HG03571 (cell line): Measurements from ENCODE around the gene MIX23.

ENCODE experiments used
- ATAC-seq: cut with Tn5 transposase; IDR thresholded peaks from one replicate; pipeline ENCODE4 v1.9.1; 2021; ENCODE audit not compliant: unreplicated experiment

Gene MIX23

DNA sequence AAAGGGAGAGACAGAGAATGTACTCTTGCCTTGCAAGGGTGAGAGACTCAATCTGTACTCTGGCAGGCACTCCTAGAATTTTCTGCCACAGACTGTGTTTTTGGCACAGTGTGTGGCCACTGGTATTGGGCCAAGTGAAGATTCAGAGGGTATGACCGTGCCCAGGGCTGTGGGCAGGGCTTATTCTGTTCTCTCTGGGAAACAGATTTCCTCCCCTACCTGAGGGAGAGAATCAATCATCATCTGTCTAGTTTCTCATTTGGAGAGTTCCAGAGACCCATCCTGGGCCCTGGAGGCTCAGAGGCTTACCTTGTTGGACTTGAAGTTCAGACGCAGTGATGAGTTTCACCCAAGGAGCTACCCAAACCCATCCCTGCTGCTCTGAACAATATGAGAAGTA is 29.8 kb downstream of the MIX23 start:
- no peak for ATAC-seq

- no peak for ATAC-seq
Measured at GRCh38 chr3:122351612-122352011, 31.4 kb downstream of the MIX23 start.

- ATAC-seq = no peak
Measured at GRCh38 chr3:122350814-122351418, 32.1 kb downstream of the MIX23 start.

DNA sequence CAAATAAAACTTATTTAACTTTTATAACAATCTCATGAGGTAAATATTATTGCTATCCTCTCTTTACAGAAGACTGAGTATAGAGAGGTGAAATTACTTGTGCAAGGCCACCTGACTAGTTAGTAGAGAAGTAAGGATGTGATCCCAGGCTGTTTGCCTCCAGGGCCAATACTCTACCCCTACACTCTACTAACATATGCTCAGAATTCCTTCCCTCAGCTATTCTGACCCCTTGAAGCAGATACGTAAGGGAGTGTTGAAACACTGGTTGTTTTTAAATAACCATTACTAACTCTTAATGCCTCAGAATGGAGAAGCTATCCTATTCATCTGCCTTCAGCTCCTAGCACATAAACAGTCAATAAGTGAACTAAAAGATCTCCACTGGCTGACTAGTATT is 33.9 kb downstream of the MIX23 start:
- no peak for ATAC-seq

DNA sequence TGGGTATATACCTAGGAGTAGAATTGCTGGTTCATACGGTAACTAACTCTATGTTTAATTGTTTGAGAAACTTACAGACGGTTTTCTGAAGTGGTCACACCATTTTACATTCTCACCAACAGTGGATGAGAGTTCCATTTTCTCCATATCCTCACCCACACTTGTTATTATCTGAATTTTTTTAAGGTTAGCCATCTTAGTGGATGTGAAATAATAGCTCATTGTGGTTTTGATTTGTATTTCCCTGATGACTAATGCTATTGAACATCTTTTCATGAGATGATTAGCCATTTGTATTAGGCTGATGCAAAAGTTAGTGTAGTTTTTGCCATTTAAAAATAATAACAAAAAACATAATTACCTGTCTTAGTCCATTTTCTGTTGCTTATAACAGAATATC is 39.4 kb downstream of the MIX23 start:
- ATAC-seq = no peak

- ATAC-seq = no peak
Measured at GRCh38 chr3:122342803-122343202, 40.2 kb downstream of the MIX23 start.

GRCh38 chr3:122332551-122332950 is 50.5 kb downstream of the MIX23 start:
- no peak for ATAC-seq

GRCh38 chr3:122331886-122332285 is 51.1 kb downstream of the MIX23 start:
- no peak for ATAC-seq

GRCh38 chr3:122325769-122326168 is 57.3 kb downstream of the MIX23 start:
- no peak for ATAC-seq

DNA sequence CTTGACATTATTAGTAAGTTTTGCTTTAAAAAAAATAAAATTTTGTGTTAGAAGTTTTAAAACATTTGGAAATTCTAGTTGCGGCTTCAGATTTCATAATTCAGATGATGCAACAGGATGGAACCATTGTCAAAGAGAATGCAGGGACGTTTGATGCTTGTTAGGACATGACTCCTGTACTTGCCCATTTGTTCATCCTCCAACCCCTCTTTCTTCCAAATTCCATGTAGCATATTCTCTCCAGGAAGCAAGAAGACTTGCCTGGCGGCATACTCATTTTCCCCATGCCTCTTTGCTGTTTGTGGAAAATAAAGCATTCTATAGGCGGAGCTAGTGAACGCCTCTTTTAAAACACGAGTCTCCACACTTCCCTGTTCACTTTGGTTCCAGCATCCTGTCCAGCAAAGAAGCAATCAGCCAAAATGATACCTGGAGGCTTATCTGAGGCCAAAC is 58.1 kb downstream of the MIX23 start, which contains the start of gene CSTA:
Gene CSTA (plus strand): TSS at position 378 of the 453 bp plus-strand sequence. CDS start 45 bp downstream, at position 423.
- no peak for ATAC-seq

DNA sequence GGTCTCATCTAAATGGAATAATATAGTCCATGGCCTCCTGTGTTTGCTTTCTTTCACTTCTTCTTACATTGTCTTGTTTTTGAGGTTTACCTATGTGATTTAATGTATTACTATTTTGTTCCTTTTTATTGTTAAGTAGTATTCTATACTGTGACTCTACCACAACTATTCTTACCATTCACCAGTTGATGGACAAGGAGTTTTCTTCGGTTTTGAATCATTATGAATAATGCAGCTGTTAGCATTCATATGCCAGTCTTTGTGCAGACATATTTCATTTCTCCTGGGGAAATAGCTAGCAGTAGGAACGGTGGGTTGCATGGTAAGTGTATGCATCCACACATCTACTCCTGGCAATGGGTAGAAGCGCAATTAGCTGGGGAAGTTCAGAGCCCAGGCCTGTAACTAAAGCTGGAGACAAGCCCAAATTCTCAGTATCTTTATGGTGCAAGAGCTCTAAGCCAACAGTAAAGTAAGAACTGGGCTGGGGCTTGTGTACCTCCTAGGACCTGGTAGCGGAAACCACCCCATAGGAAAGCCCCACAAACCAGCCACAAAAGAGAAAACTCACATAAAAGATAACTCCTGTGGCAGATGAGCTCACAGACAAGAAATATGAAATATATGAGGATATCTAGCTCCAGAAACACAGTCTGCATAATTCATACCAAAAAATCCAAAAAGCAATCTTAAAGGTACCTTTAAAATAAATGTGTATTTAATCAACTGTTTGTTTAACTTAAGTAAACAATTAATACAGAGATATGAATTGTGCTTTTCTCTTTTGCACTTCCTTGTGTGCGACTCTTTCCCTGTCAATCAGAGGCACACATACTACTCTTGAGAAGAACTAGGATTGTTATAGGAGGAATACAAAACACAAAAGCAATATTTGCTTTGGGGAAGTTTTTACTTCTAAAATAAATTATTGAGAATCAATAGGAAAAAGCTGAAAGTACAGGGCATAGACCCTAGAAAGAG is 60.6 kb downstream of the MIX23 start:
- no peak for ATAC-seq

DNA sequence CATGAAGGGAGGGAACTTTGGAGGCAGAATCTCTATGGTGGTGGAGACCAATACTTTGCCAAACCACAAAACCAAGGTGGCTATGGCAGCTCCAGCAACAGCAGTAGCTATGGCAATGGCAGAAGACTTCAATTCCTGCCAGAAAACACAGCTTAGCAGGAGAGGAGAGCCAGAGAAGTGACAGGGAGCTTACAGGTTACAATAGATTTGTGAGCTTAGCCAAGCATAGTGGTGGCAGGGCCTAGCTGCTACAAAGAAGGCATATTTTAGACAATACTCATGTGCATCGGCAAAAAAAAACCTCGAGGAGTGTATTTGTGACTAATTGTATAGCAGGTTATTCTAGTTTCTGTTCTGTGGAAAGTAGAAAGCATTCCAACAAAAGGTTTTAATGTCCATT is 64.4 kb downstream of the MIX23 start:
- ATAC-seq = no peak

GRCh38 chr3:122316368-122316767 is 66.7 kb downstream of the MIX23 start:
- no peak for ATAC-seq

DNA sequence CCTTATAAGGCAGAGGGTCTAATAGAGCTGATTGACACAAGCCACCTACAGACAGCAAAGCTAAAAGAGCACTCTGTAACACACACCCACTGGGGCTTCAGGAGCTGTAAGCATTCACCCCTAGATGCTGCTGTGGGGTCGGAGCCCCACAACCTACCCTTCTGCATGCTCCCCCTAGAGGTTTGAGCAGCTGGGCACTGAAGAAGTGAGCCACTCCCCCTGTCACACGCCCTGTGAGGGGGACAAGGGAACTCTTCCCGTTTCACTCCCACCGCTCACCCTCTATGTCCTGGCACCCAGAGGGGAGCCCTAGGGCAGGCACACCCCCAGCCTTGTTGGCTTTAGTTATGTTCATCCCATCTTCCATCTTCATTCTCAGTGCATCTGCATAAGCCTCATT is 67.4 kb downstream of the MIX23 start:
- no peak for ATAC-seq

DNA sequence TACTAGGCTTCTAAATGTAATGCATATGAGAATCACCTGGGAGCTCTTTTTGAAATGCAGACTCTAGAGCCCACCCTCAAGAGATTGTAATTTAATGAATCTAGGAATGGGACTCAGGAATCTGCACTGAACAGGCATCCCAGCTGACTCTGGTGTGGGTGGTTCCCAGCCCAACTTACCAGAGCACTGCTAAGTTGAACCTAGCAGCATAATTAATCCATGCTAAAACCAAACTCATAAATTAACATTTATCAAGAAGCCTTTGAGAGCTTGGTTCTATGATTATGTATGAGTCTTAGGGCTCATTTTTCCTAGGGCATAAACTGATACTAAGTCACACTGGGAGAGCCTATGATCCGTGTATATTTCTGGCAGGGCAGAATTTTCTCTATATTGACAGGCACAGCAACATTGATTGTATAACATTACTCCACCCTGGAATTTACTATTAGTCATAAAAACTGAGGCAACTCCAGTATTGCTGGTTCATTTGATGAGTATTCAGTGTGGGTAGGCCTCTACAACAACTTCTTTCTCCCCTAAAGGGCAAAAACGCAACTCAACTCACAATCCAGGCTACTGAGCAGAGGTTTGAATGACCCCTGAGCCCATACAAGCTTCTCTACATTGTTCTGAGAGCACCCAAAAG is 68.7 kb downstream of the MIX23 start:
- no peak for ATAC-seq

- no peak for ATAC-seq
Measured at GRCh38 chr3:122313281-122313680, 69.8 kb downstream of the MIX23 start.

- ATAC-seq = no peak
Measured at GRCh38 chr3:122312826-122313225, 70.2 kb downstream of the MIX23 start.

GRCh38 chr3:122310361-122310760 is 72.7 kb downstream of the MIX23 start:
- ATAC-seq = no peak
